PC-3 (cell line): ENCODE data around the gene RSPRY1. TPM values are rescaled to one million over a fixed set of nuclear protein-coding genes. Genes with fewer than 3 reads are reported as not detected.

Experiments used
- ATAC-seq: fragments of 200-7000 bp; cut with Tn5 transposase; 2 replicates; pipeline ENCODE4 v1.9.1; 2020; ENCODE audit warnings: mild to moderate bottlenecking, moderate library complexity
- BruUV-seq: library from RNA; stranded (reverse); fragments of 400-500 nt; replicated peaks from 2 replicates; lab custom pipeline; 2021; lab: Mats Ljungman, UMichigan
- CTCF ChIA-PET: fragments of 300-600 bp; sonication (Branson Sonifier 250); formaldehyde crosslinking; loops from one replicate; lab custom pipeline; 2022; ENCODE audit warnings: antibody characterized with exemption; lab: Charles Lee
- POLR2A ChIA-PET: fragments of 300-600 bp; sonication (Branson Sonifier 250); formaldehyde crosslinking; loops from one replicate; lab custom pipeline; 2022; ENCODE audit warnings: antibody characterized with exemption; ENCODE audit not compliant: unreplicated experiment; lab: Charles Lee
- DNase-seq: peaks from one replicate; pipeline ENCODE4 v3.0.0-alpha.2; 2015
- H2AFZ ChIP-seq: fragments of 300-600 bp; sonication (generic); 2 replicates; pipeline ENCODE4 v1.6.0; 2016; ENCODE audit warnings: antibody characterized with exemption, low read length
- H3F3A ChIP-seq: fragments of 300-600 bp; sonication (generic); one replicate; pipeline ENCODE4 v1.6.0; 2017; ENCODE audit warnings: antibody characterized with exemption, low read length, control low read depth, mild to moderate bottlenecking; ENCODE audit not compliant: unreplicated experiment
- H3K27ac ChIP-seq: fragments of 300-600 bp; sonication (generic); 2 replicates; pipeline ENCODE4 v1.5.1; 2016; ENCODE audit warnings: mild to moderate bottlenecking, low read length
- H3K27me3 ChIP-seq: fragments of 300-600 bp; sonication (generic); 2 replicates; pipeline ENCODE4 v1.6.1; 2016; ENCODE audit warnings: low read length, mixed read lengths
- H3K36me3 ChIP-seq: fragments of 300-600 bp; sonication (generic); 2 replicates; pipeline ENCODE4 v1.6.1; 2016; ENCODE audit warnings: low read depth, mixed run types, low read length, mixed read lengths
- H3K4me1 ChIP-seq: fragments of 300-600 bp; sonication (generic); 2 replicates; pipeline ENCODE4 v1.5.1; 2016; ENCODE audit warnings: low read length; ENCODE audit not compliant: insufficient read depth
- H3K4me2 ChIP-seq: fragments of 300-600 bp; sonication (generic); 2 replicates; pipeline ENCODE4 v1.6.0; 2016; ENCODE audit warnings: low read length
- H3K4me3 ChIP-seq: fragments of 300-600 bp; sonication (generic); 2 replicates; pipeline ENCODE4 v1.5.1; 2016; ENCODE audit warnings: mild to moderate bottlenecking, low read length, mixed read lengths
- H3K79me2 ChIP-seq: fragments of 300-600 bp; sonication (generic); 2 replicates; pipeline ENCODE4 v1.6.1; 2017; ENCODE audit warnings: low read length, mixed read lengths
- H3K9ac ChIP-seq: fragments of 300-600 bp; sonication (generic); 2 replicates; pipeline ENCODE4 v1.6.0; 2016; ENCODE audit warnings: mild to moderate bottlenecking, low read length
- H3K9me2 ChIP-seq: fragments of 300-600 bp; sonication (generic); replicated peaks from 2 replicates; pipeline ENCODE4 v1.6.1; 2016; ENCODE audit warnings: mixed run types, low read length, mixed read lengths
- H3K9me3 ChIP-seq: fragments of 300-600 bp; sonication (generic); 2 replicates; pipeline ENCODE4 v1.6.1; 2016; ENCODE audit warnings: low read length, mixed read lengths
- H4K20me1 ChIP-seq: fragments of 300-600 bp; sonication (generic); 2 replicates; pipeline ENCODE4 v1.6.1; 2016; ENCODE audit warnings: low read length, mixed read lengths
- EZH2 ChIP-seq: fragments of 300-600 bp; sonication (generic); IDR thresholded peaks from one replicate; pipeline ENCODE4 v1.6.1; 2017; ENCODE audit warnings: antibody characterized with exemption, mild to moderate bottlenecking, low read length; ENCODE audit not compliant: unreplicated experiment
- EZH2phosphoT487 ChIP-seq: fragments of 300-600 bp; sonication (generic); IDR thresholded peaks from 2 replicates; pipeline ENCODE4 v1.6.1; 2018; ENCODE audit warnings: mild to moderate bottlenecking, antibody characterized with exemption, low read length, borderline replicate concordance
- intact Hi-C: fragments of 100-400 bp; cut with micrococcal nuclease; formaldehyde crosslinking; loops from 2 replicates; pipeline ENCODE4 v1.9.0; 2023
- total RNA-seq: library from RNA; depleted of rRNA; stranded (reverse); fragments of >200 nt; gene quantifications from 2 replicates; pipeline ENCODE4 v1.2.3, GENCODE V29; 2014
- TF ChIP-seq, protein P1 (sequence below): fragments of 300-600 bp; sonication (generic); conservative IDR thresholded peaks from 2 replicates; pipeline ENCODE4 v1.5.1; 2017; ENCODE audit warnings: antibody characterized with exemption, low read depth, mild to moderate bottlenecking, low read length

Gene RSPRY1
- total RNA-seq, 1 experiment from 2014 or later, result 17.5 TPM

DNA sequence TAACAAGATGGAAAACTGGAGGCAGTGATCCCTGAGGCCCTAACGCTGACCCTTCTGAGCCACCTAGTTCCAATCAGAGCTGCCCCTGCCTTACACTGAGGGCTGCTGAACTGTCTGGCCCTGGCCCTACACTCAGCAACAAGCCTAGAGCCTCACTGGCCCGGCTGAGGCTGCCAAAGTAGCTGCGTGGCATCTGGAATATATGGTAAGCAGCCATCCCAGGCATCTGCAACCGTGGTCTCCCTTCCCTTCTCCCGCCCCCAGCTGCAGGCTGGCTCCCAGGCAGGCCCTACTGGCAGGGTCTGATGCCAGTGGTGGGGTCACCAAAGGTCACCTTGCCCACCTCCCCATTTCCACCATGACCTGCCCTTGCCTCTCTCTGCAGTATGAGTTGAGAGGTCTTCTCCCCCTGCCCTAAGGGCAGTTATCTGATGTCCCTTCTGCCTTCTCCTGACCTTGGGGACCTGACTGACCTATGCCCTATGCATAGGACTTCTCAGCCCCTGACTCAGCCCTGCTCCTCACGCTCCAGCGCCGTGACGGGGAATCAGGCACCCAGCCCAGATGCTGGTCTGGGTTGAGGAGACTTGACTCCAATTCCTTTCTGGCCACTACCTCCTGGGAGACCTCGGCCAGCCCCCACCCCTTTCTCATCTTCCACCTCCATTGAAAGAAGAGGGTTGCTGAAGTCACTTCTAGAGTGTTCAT lies 48.4 kb upstream of the RSPRY1 start:
- Histone ChIP-seq H4K20me1 (no peaks in the 10 kb centered on the region), H3F3A (no peaks in the 10 kb centered on the region), H3K79me2 (no peaks in the 10 kb centered on the region), H3K4me1 (no peaks in the 10 kb centered on the region), H3K4me3 (no peak overlapping the region), H2AFZ (no peak overlapping the region), H3K9me2 (no peaks in the 10 kb centered on the region), H3K4me2 (no peak overlapping the region), H3K27ac (no peak overlapping the region), H3K36me3 (no peaks in the 10 kb centered on the region), H3K9me3 (no peaks in the 10 kb centered on the region), H3K27me3 (no peaks in the 10 kb centered on the region), H3K9ac (no peak overlapping the region)
- no peak for ATAC-seq
- TF ChIP-seq, protein P1, sequence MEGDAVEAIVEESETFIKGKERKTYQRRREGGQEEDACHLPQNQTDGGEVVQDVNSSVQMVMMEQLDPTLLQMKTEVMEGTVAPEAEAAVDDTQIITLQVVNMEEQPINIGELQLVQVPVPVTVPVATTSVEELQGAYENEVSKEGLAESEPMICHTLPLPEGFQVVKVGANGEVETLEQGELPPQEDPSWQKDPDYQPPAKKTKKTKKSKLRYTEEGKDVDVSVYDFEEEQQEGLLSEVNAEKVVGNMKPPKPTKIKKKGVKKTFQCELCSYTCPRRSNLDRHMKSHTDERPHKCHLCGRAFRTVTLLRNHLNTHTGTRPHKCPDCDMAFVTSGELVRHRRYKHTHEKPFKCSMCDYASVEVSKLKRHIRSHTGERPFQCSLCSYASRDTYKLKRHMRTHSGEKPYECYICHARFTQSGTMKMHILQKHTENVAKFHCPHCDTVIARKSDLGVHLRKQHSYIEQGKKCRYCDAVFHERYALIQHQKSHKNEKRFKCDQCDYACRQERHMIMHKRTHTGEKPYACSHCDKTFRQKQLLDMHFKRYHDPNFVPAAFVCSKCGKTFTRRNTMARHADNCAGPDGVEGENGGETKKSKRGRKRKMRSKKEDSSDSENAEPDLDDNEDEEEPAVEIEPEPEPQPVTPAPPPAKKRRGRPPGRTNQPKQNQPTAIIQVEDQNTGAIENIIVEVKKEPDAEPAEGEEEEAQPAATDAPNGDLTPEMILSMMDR, result no peak
- TF ChIP-seq EZH2, result no peak
- no peak for TF ChIP-seq EZH2phosphoT487
- POLR2A ChIA-PET, result no interaction called here
- no TSS peak for BruUV-seq
- intact Hi-C loops, result no loop called here
- CTCF ChIA-PET, result no interaction called here
- DNase-seq, result no peak

GRCh38 chr16:57138281-57138935 lies 47.7 kb upstream of the RSPRY1 start:
- H2AFZ ChIP-seq, result no peak overlapping the region
- no peak overlapping the region for H3K4me3 ChIP-seq
- no peaks in the 10 kb centered on the region for H3K27me3 ChIP-seq
- H3K4me2 ChIP-seq, result no peak overlapping the region
- no peaks in the 10 kb centered on the region for H3K9me3 ChIP-seq
- H3K79me2 ChIP-seq, result no peaks in the 10 kb centered on the region
- POLR2A ChIA-PET, result no interaction called here
- CTCF ChIA-PET, result no interaction called here
- ATAC-seq, result no peak
- H3K36me3 ChIP-seq, result no peaks in the 10 kb centered on the region
- intact Hi-C loops, result no loop called here
- no peaks in the 10 kb centered on the region for H3K4me1 ChIP-seq
- no peak overlapping the region for H3K27ac ChIP-seq
- H3K9me2 ChIP-seq, result no peaks in the 10 kb centered on the region
- no peaks in the 10 kb centered on the region for H4K20me1 ChIP-seq
- no peak for DNase-seq
- BruUV-seq, result no TSS peak
- H3F3A ChIP-seq, result no peaks in the 10 kb centered on the region
- TF ChIP-seq, protein P1, result no peak
- TF ChIP-seq EZH2 (no peak), EZH2phosphoT487 (no peak)
- H3K9ac ChIP-seq, result no peak overlapping the region
